ENCODE data around the gene UROC1.

The UROC1 gene

DNA sequence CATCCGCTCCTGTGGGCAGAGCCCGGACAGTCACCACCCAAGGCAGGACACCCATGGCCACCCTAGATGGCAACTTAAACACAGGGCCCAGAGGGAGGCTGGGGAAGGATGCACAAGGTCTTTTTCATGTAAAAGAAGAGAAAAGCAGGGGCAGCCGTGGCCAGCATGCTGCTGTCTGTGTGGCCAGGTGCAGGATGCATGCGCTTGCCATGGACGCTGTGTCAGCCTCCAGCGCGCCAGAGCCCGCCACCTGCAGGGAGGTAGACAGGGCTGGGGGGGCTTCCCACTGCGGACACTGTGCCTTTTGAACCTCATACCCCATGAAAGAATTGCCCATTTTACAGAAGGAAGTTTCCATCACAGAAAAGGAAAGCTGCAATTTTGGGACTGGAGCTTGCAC lies 18.2 kb downstream of the UROC1 start:
- H3K4me3 ChIP-seq (ENCODE audit: low read depth, low read length): no peak overlapping the region
- no peak for DNase-seq (ENCODE audit: low read depth)
- TF ChIP-seq, protein P1, sequence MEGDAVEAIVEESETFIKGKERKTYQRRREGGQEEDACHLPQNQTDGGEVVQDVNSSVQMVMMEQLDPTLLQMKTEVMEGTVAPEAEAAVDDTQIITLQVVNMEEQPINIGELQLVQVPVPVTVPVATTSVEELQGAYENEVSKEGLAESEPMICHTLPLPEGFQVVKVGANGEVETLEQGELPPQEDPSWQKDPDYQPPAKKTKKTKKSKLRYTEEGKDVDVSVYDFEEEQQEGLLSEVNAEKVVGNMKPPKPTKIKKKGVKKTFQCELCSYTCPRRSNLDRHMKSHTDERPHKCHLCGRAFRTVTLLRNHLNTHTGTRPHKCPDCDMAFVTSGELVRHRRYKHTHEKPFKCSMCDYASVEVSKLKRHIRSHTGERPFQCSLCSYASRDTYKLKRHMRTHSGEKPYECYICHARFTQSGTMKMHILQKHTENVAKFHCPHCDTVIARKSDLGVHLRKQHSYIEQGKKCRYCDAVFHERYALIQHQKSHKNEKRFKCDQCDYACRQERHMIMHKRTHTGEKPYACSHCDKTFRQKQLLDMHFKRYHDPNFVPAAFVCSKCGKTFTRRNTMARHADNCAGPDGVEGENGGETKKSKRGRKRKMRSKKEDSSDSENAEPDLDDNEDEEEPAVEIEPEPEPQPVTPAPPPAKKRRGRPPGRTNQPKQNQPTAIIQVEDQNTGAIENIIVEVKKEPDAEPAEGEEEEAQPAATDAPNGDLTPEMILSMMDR (conservative IDR thresholded peaks at IDR 0.05; ENCODE audit: low read depth, low read length): no peak

DNA sequence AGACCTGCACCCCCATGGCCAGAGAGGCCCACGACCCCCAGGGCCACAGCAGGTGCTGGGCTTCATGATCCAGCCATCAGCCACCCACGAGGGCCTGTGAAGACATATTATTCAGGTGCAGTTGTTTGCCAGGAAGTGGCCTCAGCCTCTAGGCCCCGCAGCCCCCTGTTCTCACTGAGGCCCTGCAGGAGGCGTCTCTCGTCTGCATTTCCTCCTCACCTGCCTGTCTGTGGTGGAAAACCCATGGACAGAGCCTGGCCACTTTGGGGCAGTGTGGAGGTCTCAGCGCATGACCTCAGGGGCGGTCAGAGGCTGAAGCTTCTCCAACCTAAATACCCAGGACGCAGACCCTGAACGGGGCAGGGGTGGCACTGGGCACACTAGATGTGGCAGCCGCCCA lies 18.6 kb downstream of the UROC1 start:
- TF ChIP-seq, protein P1 (conservative IDR thresholded peaks at IDR 0.05; ENCODE audit: low read depth, low read length): no peak
- DNase-seq (ENCODE audit: low read depth): no peak
- H3K4me3 ChIP-seq (ENCODE audit: low read depth, low read length): no peak overlapping the region

DNA sequence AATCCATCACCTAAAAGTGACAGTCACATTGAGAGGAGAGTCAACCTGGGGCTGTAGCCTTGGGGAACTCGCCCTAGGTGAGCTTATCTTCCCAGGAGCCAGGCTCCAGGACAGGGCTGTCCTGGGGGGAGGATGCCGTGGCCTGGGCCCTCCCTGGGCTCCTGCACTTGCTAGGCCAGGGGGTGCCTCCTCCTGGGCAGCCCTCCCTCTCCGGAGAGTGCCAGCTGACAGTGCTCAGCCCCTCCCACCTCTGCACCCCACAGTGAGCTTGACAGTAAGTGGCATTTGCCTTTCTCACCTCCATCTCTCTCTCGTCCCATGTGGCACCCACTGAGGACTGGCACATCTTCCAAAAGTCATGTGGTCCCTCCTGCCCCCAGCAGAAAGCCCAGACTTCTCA lies 19.1 kb downstream of the UROC1 start:
- TF ChIP-seq, protein P1 (conservative IDR thresholded peaks at IDR 0.05; ENCODE audit: low read depth, low read length): no peak
- H3K4me3 ChIP-seq (ENCODE audit: low read depth, low read length): no peak overlapping the region
- no peak for DNase-seq (ENCODE audit: low read depth)

DNA sequence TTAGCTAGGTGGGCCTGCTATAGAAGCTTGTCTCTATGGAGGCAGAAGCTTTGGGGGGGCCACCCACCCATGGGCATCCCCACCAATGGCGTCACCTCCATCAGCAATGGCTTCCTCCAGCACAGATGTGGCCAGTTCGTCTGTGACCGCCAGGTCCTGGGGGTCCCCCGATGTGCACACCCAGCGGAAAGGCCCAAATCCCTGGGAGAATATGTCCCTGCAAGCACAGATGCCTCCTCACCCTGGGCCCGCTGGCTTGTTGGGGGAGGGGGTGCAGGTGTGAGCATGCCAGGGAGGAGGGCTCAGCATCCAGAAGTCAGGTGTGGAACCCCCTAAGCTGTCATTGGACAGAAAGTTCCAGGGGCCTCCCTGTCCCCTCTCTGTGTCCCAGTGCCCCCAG lies 19.6 kb downstream of the UROC1 start:
- TF ChIP-seq, protein P1 (conservative IDR thresholded peaks at IDR 0.05; ENCODE audit: low read depth, low read length): no peak
- DNase-seq (ENCODE audit: low read depth): no peak
- no peak overlapping the region for H3K4me3 ChIP-seq (ENCODE audit: low read depth, low read length)

GRCh38 chr3:126496894-126497850 lies 20.4 kb downstream of the UROC1 start:
- DNase-seq (ENCODE audit: low read depth): no peak
- TF ChIP-seq, protein P1 (conservative IDR thresholded peaks at IDR 0.05; ENCODE audit: low read depth, low read length): no peak
- no peak overlapping the region for H3K4me3 ChIP-seq (ENCODE audit: low read depth, low read length)

GRCh38 chr3:126495786-126496185 lies 21.8 kb downstream of the UROC1 start:
- no peak for DNase-seq (ENCODE audit: low read depth)
- no peak overlapping the region for H3K4me3 ChIP-seq (ENCODE audit: low read depth, low read length)
- TF ChIP-seq, protein P1 (conservative IDR thresholded peaks at IDR 0.05; ENCODE audit: low read depth, low read length): no peak

DNA sequence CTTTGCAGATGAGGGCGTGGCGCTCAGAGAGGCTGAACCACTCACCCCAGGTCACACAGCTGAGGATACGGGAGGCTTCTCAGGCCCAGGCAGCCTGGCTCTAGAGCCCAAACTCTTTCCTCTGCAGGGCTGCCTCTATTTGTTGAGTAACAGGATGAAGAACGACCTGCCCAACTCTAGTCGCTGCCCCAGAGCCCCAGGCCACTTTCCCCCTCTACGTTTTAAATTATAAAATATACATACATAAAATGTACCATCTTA lies 22.7 kb downstream of the UROC1 start:
- TF ChIP-seq, protein P1 (conservative IDR thresholded peaks at IDR 0.05; ENCODE audit: low read depth, low read length): no peak
- H3K4me3 ChIP-seq (ENCODE audit: low read depth, low read length): no peak overlapping the region
- no peak for DNase-seq (ENCODE audit: low read depth)
